ENCODE results near the gene UBA1.

The UBA1 gene

DNA sequence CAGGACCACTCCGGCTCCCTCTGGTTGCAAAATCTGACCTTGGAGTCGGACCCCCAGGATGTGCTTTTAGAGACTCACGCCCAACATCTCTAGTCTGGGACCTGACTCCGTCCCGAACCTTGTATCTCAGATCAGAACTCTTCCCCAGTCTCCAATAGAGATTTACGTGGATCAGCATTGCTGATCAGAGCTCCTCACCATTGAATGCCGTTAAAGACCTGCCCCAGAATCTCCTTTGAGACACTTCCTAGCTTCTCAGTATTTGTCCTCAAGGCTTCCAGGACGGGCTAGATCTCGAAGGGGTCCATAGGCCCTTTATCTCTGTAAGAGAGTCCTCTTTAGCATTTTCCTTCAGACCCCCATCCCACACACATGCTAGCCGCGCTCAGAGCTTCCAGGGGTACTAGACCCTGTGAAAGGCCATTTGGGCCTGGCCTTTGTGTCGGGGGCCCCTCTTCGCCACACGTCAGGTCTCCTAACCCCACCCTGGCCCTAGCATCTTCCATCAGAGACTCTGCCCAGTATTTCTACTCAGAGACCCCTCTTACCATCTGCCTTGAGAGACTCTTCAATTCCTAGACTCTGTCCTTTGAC, 662 bp downstream of the UBA1 start:
- in situ Hi-C loops (cut with MboI; ENCODE audit: low sequenced_read_pairs, unreplicated experiment), result loop anchor here (10.0 kb wide), 2 partner anchors 191 to 331 kb away; no protein-coding TSS in a partner anchor
- DNase-seq (ENCODE audit: low spot score), result no peak
- no peak for TF ChIP-seq CTCF (IDR thresholded peaks at IDR 0.05; ENCODE audit: borderline replicate concordance, control extremely low read depth, extremely low read depth, insufficient read depth, missing control alignments)

DNA sequence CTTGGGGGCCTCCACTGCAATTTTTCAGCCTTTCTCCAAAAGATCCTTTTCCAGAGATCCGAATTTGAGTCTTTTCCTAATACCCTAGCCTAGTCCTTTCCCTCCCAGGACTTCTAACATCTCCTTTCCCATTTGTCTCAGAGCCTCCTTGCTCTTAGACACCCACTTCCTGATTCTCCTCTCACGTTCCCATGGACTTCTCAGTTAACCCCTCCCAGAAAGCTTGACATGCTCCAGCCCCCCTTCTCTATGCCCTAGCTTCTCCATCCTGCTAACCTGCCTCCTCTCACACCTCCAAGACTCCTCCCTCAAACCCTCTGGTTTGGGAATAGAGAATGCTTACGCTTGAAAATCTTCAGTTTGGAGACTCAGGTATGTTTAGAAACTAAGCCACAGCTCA, 2.5 kb downstream of the UBA1 start:
- no peak for DNase-seq (ENCODE audit: low spot score)
- no peak for TF ChIP-seq CTCF (IDR thresholded peaks at IDR 0.05; ENCODE audit: borderline replicate concordance, control extremely low read depth, extremely low read depth, insufficient read depth, missing control alignments)
- in situ Hi-C loops (cut with MboI; ENCODE audit: low sequenced_read_pairs, unreplicated experiment), result loop anchor here (10.0 kb wide), 2 partner anchors 189 to 329 kb away; no protein-coding TSS in a partner anchor

GRCh38 chrX:47197526-47197925, 3.9 kb downstream of the UBA1 start:
- no peak for DNase-seq (ENCODE audit: low spot score)
- in situ Hi-C loops (cut with MboI; ENCODE audit: low sequenced_read_pairs, unreplicated experiment), result loop anchor here (10.0 kb wide), 2 partner anchors 187 to 327 kb away; no protein-coding TSS in a partner anchor
- TF ChIP-seq CTCF (IDR thresholded peaks at IDR 0.05; ENCODE audit: borderline replicate concordance, control extremely low read depth, extremely low read depth, insufficient read depth, missing control alignments), result no peak

- in situ Hi-C loops (cut with MboI; ENCODE audit: low sequenced_read_pairs, unreplicated experiment), result loop anchor here (10.0 kb wide), 2 partner anchors 187 to 327 kb away; no protein-coding TSS in a partner anchor
- TF ChIP-seq CTCF (IDR thresholded peaks at IDR 0.05; ENCODE audit: borderline replicate concordance, control extremely low read depth, extremely low read depth, insufficient read depth, missing control alignments), result no peak
- DNase-seq (ENCODE audit: low spot score), result no peak
These were observed 4.5 kb downstream of the UBA1 start for GRCh38 chrX:47198026-47198686.

DNA sequence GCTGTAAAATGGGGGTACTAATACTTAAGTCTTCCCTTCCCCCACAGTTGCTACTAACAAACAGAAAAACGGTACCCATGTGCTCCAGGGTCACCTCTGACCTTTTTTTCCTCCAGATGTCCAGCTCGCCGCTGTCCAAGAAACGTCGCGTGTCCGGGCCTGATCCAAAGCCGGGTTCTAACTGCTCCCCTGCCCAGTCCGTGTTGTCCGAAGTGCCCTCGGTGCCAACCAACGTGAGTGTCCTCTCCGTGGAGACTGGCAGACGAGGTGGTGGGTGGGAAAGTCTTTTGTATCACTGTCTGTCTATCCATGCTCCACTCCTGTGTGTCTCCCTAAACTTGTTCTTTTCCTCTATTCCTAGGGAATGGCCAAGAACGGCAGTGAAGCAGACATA, 5.1 kb downstream of the UBA1 start:
- no peak for TF ChIP-seq CTCF (IDR thresholded peaks at IDR 0.05; ENCODE audit: borderline replicate concordance, control extremely low read depth, extremely low read depth, insufficient read depth, missing control alignments)
- in situ Hi-C loops (cut with MboI; ENCODE audit: low sequenced_read_pairs, unreplicated experiment), result loop anchor here (10.0 kb wide), 2 partner anchors 186 to 326 kb away; no protein-coding TSS in a partner anchor

GRCh38 chrX:47199286-47199685, 5.7 kb downstream of the UBA1 start:
- in situ Hi-C loops (cut with MboI; ENCODE audit: low sequenced_read_pairs, unreplicated experiment), result loop anchor here (10.0 kb wide), 2 partner anchors 186 to 326 kb away; no protein-coding TSS in a partner anchor
- DNase-seq (ENCODE audit: low spot score), result no peak
- TF ChIP-seq CTCF (IDR thresholded peaks at IDR 0.05; ENCODE audit: borderline replicate concordance, control extremely low read depth, extremely low read depth, insufficient read depth, missing control alignments), result no peak

More for the DNA sequence above, 5.1 kb downstream of the UBA1 start:
- no peak for DNase-seq (ENCODE audit: low spot score)

All from GM13976 (cell line).